Large intestine (tissue), 3 donors: ENCODE measurements around the gene SLC28A1. TPM values are rescaled to one million over a fixed set of nuclear protein-coding genes. Genes with fewer than 3 reads are reported as not detected.

Experiments
- DNase-seq, 2 donors: peaks; one replicate each; pipeline versions ENCODE4 v3.0.0 to v3.0.0-alpha.2; 2013
- H3K27ac ChIP-seq: one replicate; pipeline ENCODE4 v1.5.1; 2013; ENCODE audit warnings: low read length
- H3K27me3 ChIP-seq: 2 replicates; pipeline ENCODE4 v1.6.1; 2013; ENCODE audit warnings: low read length; ENCODE audit not compliant: control insufficient read depth, insufficient read depth
- H3K36me3 ChIP-seq: 2 replicates; pipeline ENCODE4 v1.6.1; 2013; ENCODE audit warnings: low read length; ENCODE audit not compliant: control insufficient read depth, insufficient read depth
- H3K4me1 ChIP-seq: one replicate; pipeline ENCODE4 v1.6.1; 2013; ENCODE audit warnings: low read length; ENCODE audit not compliant: control insufficient read depth, insufficient read depth
- H3K4me3 ChIP-seq: one replicate; pipeline ENCODE4 v1.5.1; 2013; ENCODE audit warnings: low read length
- H3K9me3 ChIP-seq: one replicate; pipeline ENCODE4 v1.6.1; 2013; ENCODE audit warnings: mild to moderate bottlenecking, low read depth, low read length, moderate library complexity; ENCODE audit not compliant: control insufficient read depth
- WGBS: methylation state at CpG from one replicate; pipeline ENCODE4 v1.1.5; 2013; ENCODE audit warnings: low lambda C conversion rate; ENCODE audit not compliant: insufficient coverage; 5-methylcytosine and 5-hydroxymethylcytosine counted together
- polyA plus RNA-seq: library from polyadenylated mRNA; unstranded; fragments of 120-200 nt; gene quantifications from one replicate; pipeline ENCODE4 v1.2.1, GENCODE V29; 2013

The SLC28A1 gene
- polyA plus RNA-seq, 1 donor: 33.1 TPM

GRCh38 chr15:84991014-84991712, 106.7 kb downstream of the SLC28A1 start:
- H3K9me3 ChIP-seq: no peaks in the 10 kb centered on the region
- H3K4me1 ChIP-seq: no peaks in the 10 kb centered on the region
- DNase-seq: no peak
- WGBS: 100% methylated on average over 4 of the region's 4 CpGs
- H3K27ac ChIP-seq: no peak overlapping the region
- H3K27me3 ChIP-seq: no peaks in the 10 kb centered on the region
- no peak overlapping the region for H3K4me3 ChIP-seq
- no peaks in the 10 kb centered on the region for H3K36me3 ChIP-seq

- DNase-seq: peak; percentile 33 to 63
- no peaks in the 10 kb centered on the region for H3K36me3 ChIP-seq
- no peak overlapping the region for H3K4me3 ChIP-seq
- no peaks in the 10 kb centered on the region for H3K4me1 ChIP-seq
- H3K27ac ChIP-seq: no peak overlapping the region
- no peaks in the 10 kb centered on the region for H3K27me3 ChIP-seq
- WGBS: 67% methylated on average over 1 of the region's 4 CpGs
- no peaks in the 10 kb centered on the region for H3K9me3 ChIP-seq
Observed at GRCh38 chr15:84992157-84992944, 107.9 kb downstream of the SLC28A1 start.

Other genes starting within 250 kb of the SLC28A1 start
- 30.8 TPM for gene WDR73, start 230.4 kb upstream of the SLC28A1 start, polyA plus RNA-seq
- 2.2 TPM for gene NMB, start 226.5 kb upstream of the SLC28A1 start, polyA plus RNA-seq
- 156 TPM for gene SEC11A, start 168.5 kb upstream of the SLC28A1 start, polyA plus RNA-seq
- gene ZNF592, start 136.1 kb upstream of the SLC28A1 start, polyA plus RNA-seq: 24.3 TPM
- gene ALPK3, start 67.3 kb upstream of the SLC28A1 start, polyA plus RNA-seq: 9.4 TPM
- gene PDE8A, start 97.2 kb downstream of the SLC28A1 start, polyA plus RNA-seq: 58.2 TPM